ENCODE data around the gene UBE2R2. TPM values are rescaled to one million over a fixed set of nuclear protein-coding genes. Genes with fewer than 3 reads are reported as not detected.
"Not testable (repeated sequence)": the region's sequence is repeated elsewhere in the genome, so short reads cannot be mapped to it uniquely, and the experiment has no call there.

Gene UBE2R2
- total RNA-seq, 5 donors from 2014 or later (not counting 1 experiment from before 2014, with no cell fraction given), result 23.8 to 29.3 (median 28.1) TPM

- Mint-ChIP-seq H3K4me3 (no peak overlapping the region), H3K4me1 (peaks cover 29 to 38% (median 34%) of the 10 kb centered on the region in 3 donors), H3K36me3 (peaks cover 4% of the 10 kb centered on the region), H3K27me3 (no peaks in the 10 kb centered on the region), H3K27ac (no peak overlapping the region), H3K9me3 (no peaks in the 10 kb centered on the region)
- no peak overlapping the region for H3K27ac ChIP-seq (ENCODE audit: low read length)
- ATAC-seq (replicated peaks in 1 of 4) (no peak), DNase-seq (no peak)
- peaks cover 7 to 8% of the 10 kb centered on the region in 2 experiments for H3K4me1 ChIP-seq (ENCODE audit: control insufficient read depth in 1 of 2, extremely low read depth in 1 of 2, insufficient read depth in 2 of 2, low read length in 2 of 2)
- WGBS (ENCODE audit: insufficient coverage), result no CpG with 5 or more reads among the region's 3 CpGs
- no peaks in the 10 kb centered on the region for H3K27me3 ChIP-seq (replicated peaks in 1 of 2; ENCODE audit: control insufficient read depth in 2 of 2, extremely low read depth in 1 of 2, insufficient read depth in 2 of 2, low read length in 1 of 2)
- POLR2A ChIA-PET, result no interaction called here
- H3K9me3 ChIP-seq, result no peaks in the 10 kb centered on the region
- H3K36me3 ChIP-seq (ENCODE audit: control insufficient read depth in 2 of 2, extremely low read depth in 1 of 2, insufficient read depth in 1 of 2, low read length in 1 of 2), result peaks cover 2 to 3% of the 10 kb centered on the region in 2 donors
- H3K4me3 ChIP-seq (ENCODE audit: control insufficient read depth in 1 of 2, extremely low read depth in 1 of 2, low read length in 1 of 2), result no peak overlapping the region
- CTCF ChIA-PET, result interaction anchor here in 1 of 2 donors (0.6 to 1.9 kb wide), 5 partner anchors 10 to 140 kb away, joined by 3 to 6 read pairs (median 4); no protein-coding TSS in a partner anchor
These were observed 6.8 kb downstream of the UBE2R2 start for GRCh38 chr9:33823801-33824200.

GRCh38 chr9:33827285-33827684, 10.3 kb downstream of the UBE2R2 start:
- H3K36me3 ChIP-seq (ENCODE audit: control insufficient read depth in 2 of 2, extremely low read depth in 1 of 2, insufficient read depth in 1 of 2, low read length in 1 of 2); H3K4me3 Mint-ChIP-seq; H3K36me3 Mint-ChIP-seq; ATAC-seq (replicated peaks in 1 of 4); H3K4me3 ChIP-seq (ENCODE audit: control insufficient read depth in 1 of 2, extremely low read depth in 1 of 2, low read length in 1 of 2); CTCF ChIA-PET; H3K27me3 ChIP-seq (replicated peaks in 1 of 2; ENCODE audit: control insufficient read depth in 2 of 2, extremely low read depth in 1 of 2, insufficient read depth in 2 of 2, low read length in 1 of 2); H3K4me1 ChIP-seq (ENCODE audit: control insufficient read depth in 1 of 2, extremely low read depth in 1 of 2, insufficient read depth in 2 of 2, low read length in 2 of 2); H3K9me3 ChIP-seq; H3K9me3 Mint-ChIP-seq; POLR2A ChIA-PET; H3K27ac ChIP-seq (ENCODE audit: low read length); H3K27ac Mint-ChIP-seq; DNase-seq; H3K27me3 Mint-ChIP-seq: not testable (repeated sequence)
- WGBS (ENCODE audit: insufficient coverage), result 97% methylated on average over 5 of the region's 11 CpGs
- peaks cover 4 to 19% (median 13%) of the 10 kb centered on the region in 3 donors for H3K4me1 Mint-ChIP-seq

- H3K4me1 Mint-ChIP-seq, result peaks cover 7 to 24% (median 20%) of the 10 kb centered on the region in 3 donors
- H3K27ac Mint-ChIP-seq; DNase-seq; ATAC-seq (replicated peaks in 1 of 4); H3K27me3 Mint-ChIP-seq; H3K4me3 Mint-ChIP-seq; H3K27me3 ChIP-seq (replicated peaks in 1 of 2; ENCODE audit: control insufficient read depth in 2 of 2, extremely low read depth in 1 of 2, insufficient read depth in 2 of 2, low read length in 1 of 2); H3K36me3 Mint-ChIP-seq; H3K9me3 ChIP-seq; H3K4me1 ChIP-seq (ENCODE audit: control insufficient read depth in 1 of 2, extremely low read depth in 1 of 2, insufficient read depth in 2 of 2, low read length in 2 of 2); H3K4me3 ChIP-seq (ENCODE audit: control insufficient read depth in 1 of 2, extremely low read depth in 1 of 2, low read length in 1 of 2); H3K9me3 Mint-ChIP-seq; H3K36me3 ChIP-seq (ENCODE audit: control insufficient read depth in 2 of 2, extremely low read depth in 1 of 2, insufficient read depth in 1 of 2, low read length in 1 of 2); H3K27ac ChIP-seq (ENCODE audit: low read length): not testable (repeated sequence)
- ChIA-PET POLR2A (interaction anchor here in 1 of 2 donors (0.7 kb wide), 1 partner anchor 382 kb away, joined by 6 read pairs; no protein-coding TSS in a partner anchor), CTCF (interaction anchor here (0.6 to 1.8 kb wide), 2 partner anchors 16 kb away, joined by 3 to 4 read pairs; no protein-coding TSS in a partner anchor)
- WGBS (ENCODE audit: insufficient coverage), result 100% methylated on average over 9 of the region's 17 CpGs
These were observed 12.8 kb downstream of the UBE2R2 start for GRCh38 chr9:33829641-33830230.

- Mint-ChIP-seq H3K4me3 (no peak overlapping the region), H3K9me3 (no peaks in the 10 kb centered on the region), H3K4me1 (peaks cover 52 to 55% (median 53%) of the 10 kb centered on the region in 3 donors), H3K36me3 (no peaks in the 10 kb centered on the region), H3K27me3 (no peaks in the 10 kb centered on the region), H3K27ac (no peak overlapping the region)
- DNase-seq (no peak), ATAC-seq (replicated peaks in 1 of 4) (no peak)
- ChIA-PET POLR2A (interaction anchor here in 1 of 2 donors (0.5 kb wide), 1 partner anchor 9 kb away, joined by 4 read pairs; no protein-coding TSS in a partner anchor), CTCF (interaction anchor here in 1 of 2 donors (1.0 kb wide), 1 partner anchor 24 kb away, joined by 3 read pairs; no protein-coding TSS in a partner anchor)
- Histone ChIP-seq H3K9me3 (no peaks in the 10 kb centered on the region), H3K4me3 (ENCODE audit: control insufficient read depth in 1 of 2, extremely low read depth in 1 of 2, low read length in 1 of 2) (no peak overlapping the region), H3K27ac (ENCODE audit: low read length) (no peak overlapping the region), H3K27me3 (replicated peaks in 1 of 2; ENCODE audit: control insufficient read depth in 2 of 2, extremely low read depth in 1 of 2, insufficient read depth in 2 of 2, low read length in 1 of 2) (no peaks in the 10 kb centered on the region), H3K4me1 (ENCODE audit: control insufficient read depth in 1 of 2, extremely low read depth in 1 of 2, insufficient read depth in 2 of 2, low read length in 2 of 2) (peaks cover 3 to 4% of the 10 kb centered on the region in 2 experiments), H3K36me3 (ENCODE audit: control insufficient read depth in 2 of 2, extremely low read depth in 1 of 2, insufficient read depth in 1 of 2, low read length in 1 of 2) (no peaks in the 10 kb centered on the region)
- WGBS (ENCODE audit: insufficient coverage), result 60% methylated on average over 2 of the region's 11 CpGs
These were observed 18.8 kb downstream of the UBE2R2 start for GRCh38 chr9:33835625-33836260.

GRCh38 chr9:33836261-33836660, 19.3 kb downstream of the UBE2R2 start:
- H3K27ac ChIP-seq (ENCODE audit: low read length); H3K9me3 ChIP-seq; H3K27me3 ChIP-seq (replicated peaks in 1 of 2; ENCODE audit: control insufficient read depth in 2 of 2, extremely low read depth in 1 of 2, insufficient read depth in 2 of 2, low read length in 1 of 2); DNase-seq; H3K36me3 ChIP-seq (ENCODE audit: control insufficient read depth in 2 of 2, extremely low read depth in 1 of 2, insufficient read depth in 1 of 2, low read length in 1 of 2); CTCF ChIA-PET; ATAC-seq (replicated peaks in 1 of 4); H3K4me3 ChIP-seq (ENCODE audit: control insufficient read depth in 1 of 2, extremely low read depth in 1 of 2, low read length in 1 of 2); H3K9me3 Mint-ChIP-seq; H3K4me1 ChIP-seq (ENCODE audit: control insufficient read depth in 1 of 2, extremely low read depth in 1 of 2, insufficient read depth in 2 of 2, low read length in 2 of 2); H3K27me3 Mint-ChIP-seq; H3K4me3 Mint-ChIP-seq; H3K36me3 Mint-ChIP-seq; POLR2A ChIA-PET: not testable (repeated sequence)
- peak overlapping the region in 1 of 2 donors; percentile 71 for H3K27ac Mint-ChIP-seq
- H3K4me1 Mint-ChIP-seq, result peaks cover 54 to 57% (median 57%) of the 10 kb centered on the region in 3 donors
- no CpG with 5 or more reads among the region's 2 CpGs for WGBS (ENCODE audit: insufficient coverage)

GRCh38 chr9:33837138-33837537, 20.2 kb downstream of the UBE2R2 start:
- ATAC-seq (replicated peaks in 1 of 4), result no peak
- H3K36me3 ChIP-seq (ENCODE audit: control insufficient read depth in 2 of 2, extremely low read depth in 1 of 2, insufficient read depth in 1 of 2, low read length in 1 of 2), result no peaks in the 10 kb centered on the region
- no peaks in the 10 kb centered on the region for H3K9me3 Mint-ChIP-seq
- DNase-seq, result no peak
- no peaks in the 10 kb centered on the region for H3K9me3 ChIP-seq
- H3K4me1 ChIP-seq (ENCODE audit: control insufficient read depth in 1 of 2, extremely low read depth in 1 of 2, insufficient read depth in 2 of 2, low read length in 2 of 2), result peaks cover 3 to 4% of the 10 kb centered on the region in 2 experiments
- CTCF ChIA-PET, result interaction anchor here (0.6 to 1.8 kb wide), 4 partner anchors 9 to 500 kb away, joined by 3 to 10 read pairs (median 5); no protein-coding TSS in a partner anchor
- no CpG with 5 or more reads among the region's 4 CpGs for WGBS (ENCODE audit: insufficient coverage)
- no peak overlapping the region for H3K27ac ChIP-seq (ENCODE audit: low read length)
- no peak overlapping the region for H3K27ac Mint-ChIP-seq
- H3K27me3 ChIP-seq (replicated peaks in 1 of 2; ENCODE audit: control insufficient read depth in 2 of 2, extremely low read depth in 1 of 2, insufficient read depth in 2 of 2, low read length in 1 of 2), result no peaks in the 10 kb centered on the region
- H3K4me3 Mint-ChIP-seq, result no peak overlapping the region
- no peaks in the 10 kb centered on the region for H3K27me3 Mint-ChIP-seq
- H3K4me1 Mint-ChIP-seq, result peaks cover 63 to 66% (median 65%) of the 10 kb centered on the region in 3 donors
- POLR2A ChIA-PET, result no interaction called here
- no peak overlapping the region for H3K4me3 ChIP-seq (ENCODE audit: control insufficient read depth in 1 of 2, extremely low read depth in 1 of 2, low read length in 1 of 2)
- H3K36me3 Mint-ChIP-seq, result no peaks in the 10 kb centered on the region

Data from T-cell (primary cell).